NCI-H446 treated with DMSO at 0.1 percent for 48 hours (cell line): ENCODE results near the gene SNHG17.

Experiments
- DNase-seq: peaks from one replicate; lab custom pipeline; 2025; lab: John Stamatoyannopoulos, UW

SNHG17 gene

DNA sequence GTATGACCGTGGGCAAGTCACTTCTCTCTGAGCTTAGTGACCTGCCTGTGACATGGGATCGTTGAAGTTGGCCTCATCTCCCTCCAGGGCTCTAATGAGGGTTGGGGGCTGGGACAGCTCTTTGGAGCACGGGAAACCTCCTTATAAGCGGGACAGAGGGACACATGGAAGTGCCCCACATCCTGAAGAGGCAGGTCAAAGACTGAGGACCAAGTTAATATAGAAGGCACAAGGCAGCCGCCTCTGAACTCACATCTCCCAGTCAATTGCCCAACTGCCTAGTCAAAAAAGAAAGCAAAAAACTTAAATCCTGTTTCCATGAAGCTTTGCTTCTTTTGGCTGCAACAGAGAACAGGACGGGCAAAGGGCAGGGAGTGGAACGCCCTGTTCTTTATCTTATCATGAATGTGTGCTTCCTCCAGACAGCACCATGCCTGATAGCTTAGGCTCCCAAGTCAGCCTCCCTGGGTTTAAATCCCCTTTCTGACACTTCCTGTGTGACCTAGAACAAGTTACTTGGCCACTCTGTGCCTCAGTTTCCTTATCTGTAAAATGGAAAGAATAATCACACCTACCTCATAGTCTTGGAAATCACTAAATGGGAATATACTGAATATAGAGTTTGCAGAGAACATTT is 61.8 kb downstream of the SNHG17 start:
- no peak for DNase-seq

DNA sequence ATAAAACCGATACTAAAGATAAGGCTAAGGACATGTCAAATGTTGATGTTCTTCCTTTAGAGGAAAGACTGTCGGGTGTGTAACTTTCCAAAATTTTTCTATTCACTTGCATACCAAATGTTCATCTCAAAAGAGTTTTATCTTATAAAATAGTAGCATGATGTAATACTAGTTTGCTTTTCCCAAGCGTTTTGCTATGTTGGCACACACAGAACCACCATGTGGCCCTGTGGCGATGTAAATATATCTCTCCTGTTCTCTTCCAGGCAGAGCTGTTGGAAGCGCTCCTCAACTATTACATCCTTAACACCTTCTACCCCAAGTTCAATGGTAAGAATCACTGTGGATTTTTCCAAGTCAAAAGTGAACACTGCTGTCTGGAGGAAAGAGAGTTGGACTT is 62.3 kb downstream of the SNHG17 start:
- no peak for DNase-seq
